ENCODE data around the gene SRP68.
A peak's percentile ranks its signal among the peaks of the same experiment; 100 is the strongest.

The SRP68 gene

GRCh38 chr17:76072148-76072858, at the start of gene SRP68:
TSS of gene SRP68 (minus strand) at chr17:76072517. CDS start at chr17:76072491, 26 bp downstream.
- H3K9me3 ChIP-seq (ENCODE audit: insufficient read depth, low read depth, low read length): no peaks in the 10 kb centered on the region
- peaks cover 8% of the 10 kb centered on the region for H3K36me3 ChIP-seq (ENCODE audit: insufficient read depth, low read depth, low read length)
- H3K4me1 ChIP-seq (ENCODE audit: insufficient read depth, low read length): peaks cover 6% of the 10 kb centered on the region; the same call in 1 of the 2 replicates
- H3K27me3 ChIP-seq (ENCODE audit: insufficient read depth, low read length): peaks cover 48% of the 10 kb centered on the region
- H3K27ac ChIP-seq (ENCODE audit: low read length): no peak within 1 kb of the TSS
- peak within 1 kb of the TSS; percentile 96 for H3K4me3 ChIP-seq (ENCODE audit: low read length)
- peak within 1 kb of the TSS; percentile 92 for H3K9ac ChIP-seq (ENCODE audit: low read depth, low read length)

- peaks cover 14% of the 10 kb centered on the region for H3K27me3 ChIP-seq (ENCODE audit: insufficient read depth, low read length)
- peak overlapping the region; percentile 51; the same call in 1 of the 2 replicates for H3K9ac ChIP-seq (ENCODE audit: low read depth, low read length)
- no peaks in the 10 kb centered on the region for H3K9me3 ChIP-seq (ENCODE audit: insufficient read depth, low read depth, low read length)
- H3K27ac ChIP-seq (ENCODE audit: low read length): no peak overlapping the region
- peaks cover 7% of the 10 kb centered on the region; the same call in 1 of the 2 replicates for H3K4me1 ChIP-seq (ENCODE audit: insufficient read depth, low read length)
- H3K4me3 ChIP-seq (ENCODE audit: low read length): peak overlapping the region; percentile 53; the same call in 1 of the 2 replicates
- H3K36me3 ChIP-seq (ENCODE audit: insufficient read depth, low read depth, low read length): no peaks in the 10 kb centered on the region
Observed at GRCh38 chr17:76121932-76122430, 49.7 kb upstream of the SRP68 start.

- Histone ChIP-seq H3K4me1 (ENCODE audit: insufficient read depth, low read length) (peaks cover 7% of the 10 kb centered on the region; the same call in 1 of the 2 replicates), H3K27ac (ENCODE audit: low read length) (no peak overlapping the region), H3K27me3 (ENCODE audit: insufficient read depth, low read length) (peaks cover 14% of the 10 kb centered on the region), H3K36me3 (ENCODE audit: insufficient read depth, low read depth, low read length) (no peaks in the 10 kb centered on the region), H3K4me3 (ENCODE audit: low read length) (no peak overlapping the region), H3K9ac (ENCODE audit: low read depth, low read length) (no peak overlapping the region), H3K9me3 (ENCODE audit: insufficient read depth, low read depth, low read length) (no peaks in the 10 kb centered on the region)
Observed at GRCh38 chr17:76120658-76121008, 48.3 kb upstream of the SRP68 start.

- Histone ChIP-seq H3K36me3 (ENCODE audit: insufficient read depth, low read depth, low read length) (no peaks in the 10 kb centered on the region), H3K4me3 (ENCODE audit: low read length) (no peak overlapping the region), H3K9me3 (ENCODE audit: insufficient read depth, low read depth, low read length) (no peaks in the 10 kb centered on the region), H3K9ac (ENCODE audit: low read depth, low read length) (no peak overlapping the region), H3K27me3 (ENCODE audit: insufficient read depth, low read length) (peaks cover 14% of the 10 kb centered on the region), H3K4me1 (ENCODE audit: insufficient read depth, low read length) (peaks cover 7% of the 10 kb centered on the region; the same call in 1 of the 2 replicates), H3K27ac (ENCODE audit: low read length) (no peak overlapping the region)
Observed at GRCh38 chr17:76119409-76120371, 47.4 kb upstream of the SRP68 start.

- Histone ChIP-seq H3K27me3 (ENCODE audit: insufficient read depth, low read length) (0 out of 2 replicates have a peak, but pooled peaks cover 2% of the 10 kb centered on the region), H3K9me3 (ENCODE audit: insufficient read depth, low read depth, low read length) (no peaks in the 10 kb centered on the region), H3K4me3 (ENCODE audit: low read length) (no peak overlapping the region), H3K36me3 (ENCODE audit: insufficient read depth, low read depth, low read length) (no peaks in the 10 kb centered on the region), H3K4me1 (ENCODE audit: insufficient read depth, low read length) (peaks cover 1% of the 10 kb centered on the region; the same call in 1 of the 2 replicates), H3K27ac (ENCODE audit: low read length) (no peak overlapping the region), H3K9ac (ENCODE audit: low read depth, low read length) (no peak overlapping the region)
Observed at GRCh38 chr17:76115138-76115754, 42.9 kb upstream of the SRP68 start.

GRCh38 chr17:76111956-76112355, 39.6 kb upstream of the SRP68 start:
- no peaks in the 10 kb centered on the region for H3K9me3 ChIP-seq (ENCODE audit: insufficient read depth, low read depth, low read length)
- H3K4me1 ChIP-seq (ENCODE audit: insufficient read depth, low read length): no peaks in the 10 kb centered on the region
- H3K9ac ChIP-seq (ENCODE audit: low read depth, low read length): no peak overlapping the region
- H3K27me3 ChIP-seq (ENCODE audit: insufficient read depth, low read length): no peaks in the 10 kb centered on the region
- H3K36me3 ChIP-seq (ENCODE audit: insufficient read depth, low read depth, low read length): no peaks in the 10 kb centered on the region
- H3K27ac ChIP-seq (ENCODE audit: low read length): no peak overlapping the region
- H3K4me3 ChIP-seq (ENCODE audit: low read length): no peak overlapping the region

GRCh38 chr17:76107509-76107908, 35.2 kb upstream of the SRP68 start:
- H3K4me1 ChIP-seq (ENCODE audit: insufficient read depth, low read length): peaks cover 14% of the 10 kb centered on the region
- no peaks in the 10 kb centered on the region for H3K9me3 ChIP-seq (ENCODE audit: insufficient read depth, low read depth, low read length)
- no peaks in the 10 kb centered on the region for H3K27me3 ChIP-seq (ENCODE audit: insufficient read depth, low read length)
- no peaks in the 10 kb centered on the region for H3K36me3 ChIP-seq (ENCODE audit: insufficient read depth, low read depth, low read length)
- no peak overlapping the region for H3K9ac ChIP-seq (ENCODE audit: low read depth, low read length)
- H3K27ac ChIP-seq (ENCODE audit: low read length): no peak overlapping the region
- no peak overlapping the region for H3K4me3 ChIP-seq (ENCODE audit: low read length)

- H3K9me3 ChIP-seq (ENCODE audit: insufficient read depth, low read depth, low read length): no peaks in the 10 kb centered on the region
- no peak overlapping the region for H3K27ac ChIP-seq (ENCODE audit: low read length)
- no peak overlapping the region for H3K4me3 ChIP-seq (ENCODE audit: low read length)
- peaks cover 14% of the 10 kb centered on the region for H3K4me1 ChIP-seq (ENCODE audit: insufficient read depth, low read length)
- peaks cover 6% of the 10 kb centered on the region; the same call in 1 of the 2 replicates for H3K36me3 ChIP-seq (ENCODE audit: insufficient read depth, low read depth, low read length)
- H3K27me3 ChIP-seq (ENCODE audit: insufficient read depth, low read length): no peaks in the 10 kb centered on the region
- H3K9ac ChIP-seq (ENCODE audit: low read depth, low read length): no peak overlapping the region; the same call in 1 of the 2 replicates
Observed at GRCh38 chr17:76106703-76107102, 34.4 kb upstream of the SRP68 start.

GRCh38 chr17:76104896-76105231, 32.5 kb upstream of the SRP68 start:
- Histone ChIP-seq H3K4me3 (ENCODE audit: low read length) (no peak overlapping the region), H3K36me3 (ENCODE audit: insufficient read depth, low read depth, low read length) (peaks cover 20% of the 10 kb centered on the region), H3K27ac (ENCODE audit: low read length) (no peak overlapping the region), H3K4me1 (ENCODE audit: insufficient read depth, low read length) (peaks cover 14% of the 10 kb centered on the region), H3K9me3 (ENCODE audit: insufficient read depth, low read depth, low read length) (no peaks in the 10 kb centered on the region), H3K27me3 (ENCODE audit: insufficient read depth, low read length) (no peaks in the 10 kb centered on the region), H3K9ac (ENCODE audit: low read depth, low read length) (no peak overlapping the region)

- Histone ChIP-seq H3K9me3 (ENCODE audit: insufficient read depth, low read depth, low read length) (no peaks in the 10 kb centered on the region), H3K9ac (ENCODE audit: low read depth, low read length) (peak overlapping the region; percentile 86; the same call in 1 of the 2 replicates), H3K36me3 (ENCODE audit: insufficient read depth, low read depth, low read length) (peaks cover 25% of the 10 kb centered on the region), H3K4me1 (ENCODE audit: insufficient read depth, low read length) (peaks cover 14% of the 10 kb centered on the region), H3K27ac (ENCODE audit: low read length) (peak overlapping the region; percentile 98), H3K27me3 (ENCODE audit: insufficient read depth, low read length) (no peaks in the 10 kb centered on the region), H3K4me3 (ENCODE audit: low read length) (peak overlapping the region; percentile 93; the same call in 1 of the 2 replicates)
Observed at GRCh38 chr17:76104140-76104895, 32.0 kb upstream of the SRP68 start.
